ENCODE data around the gene AIDA. TPM values are rescaled to one million over a fixed set of nuclear protein-coding genes. Genes with fewer than 3 reads are reported as not detected.

Gene AIDA, protein sequence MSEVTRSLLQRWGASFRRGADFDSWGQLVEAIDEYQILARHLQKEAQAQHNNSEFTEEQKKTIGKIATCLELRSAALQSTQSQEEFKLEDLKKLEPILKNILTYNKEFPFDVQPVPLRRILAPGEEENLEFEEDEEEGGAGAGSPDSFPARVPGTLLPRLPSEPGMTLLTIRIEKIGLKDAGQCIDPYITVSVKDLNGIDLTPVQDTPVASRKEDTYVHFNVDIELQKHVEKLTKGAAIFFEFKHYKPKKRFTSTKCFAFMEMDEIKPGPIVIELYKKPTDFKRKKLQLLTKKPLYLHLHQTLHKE
- total RNA-seq (2014; rRNA removed; shearing (Covaris generic)) (103 and 132 TPM in 2 replicates), polyA plus RNA-seq (2016; fragmentation: Nextera tagmentation; extraction: Ambion mirVana) (49.5 and 51.1 TPM in 2 replicates)
- long read RNA-seq, partial matches to known transcripts, result 0 of 3 reads
- long read RNA-seq, other reads (novel, unspliced or antisense), result 2 of 3 reads

DNA sequence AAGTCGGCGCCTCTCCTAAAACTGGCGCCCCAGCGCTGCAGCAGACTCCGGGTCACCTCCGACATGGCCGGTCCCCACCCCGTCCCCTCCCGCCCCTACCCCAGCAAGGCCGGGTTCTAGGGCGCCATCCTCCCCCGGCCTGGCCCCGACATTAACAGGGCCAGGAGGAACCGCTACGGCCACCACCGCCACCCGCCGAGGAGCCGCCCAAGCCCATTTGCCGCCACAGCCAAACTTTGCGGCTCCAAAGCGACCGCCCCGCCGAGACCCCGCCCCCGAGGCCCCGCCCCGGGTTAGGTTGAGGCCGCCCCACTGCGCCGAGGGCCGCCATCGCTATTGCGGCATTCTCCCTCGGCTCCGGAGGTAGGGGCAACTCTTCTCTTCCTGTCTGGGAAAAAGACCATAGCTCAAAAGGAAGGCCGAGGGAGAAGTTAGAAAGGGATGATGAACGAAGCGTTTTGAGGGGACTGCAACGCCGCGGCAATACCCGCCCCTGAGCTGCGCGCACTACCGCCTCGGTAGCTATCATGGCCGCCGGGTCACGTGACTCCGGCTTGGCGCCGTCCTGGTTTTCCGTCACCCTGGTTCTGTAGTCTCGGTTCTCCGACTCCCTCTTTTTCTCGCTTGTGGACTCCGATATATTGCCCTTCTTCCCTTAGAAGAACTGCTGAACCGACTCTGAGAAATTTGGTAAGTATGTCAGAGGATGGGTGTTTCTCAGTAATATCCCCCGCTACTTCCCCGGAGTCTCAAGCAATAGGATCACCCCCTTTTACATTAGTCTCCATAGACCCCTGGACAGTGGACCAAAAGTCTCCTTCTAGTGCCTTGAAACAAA lies at the start of gene AIDA, which contains the start of gene BROX:
AIDA (minus strand) TSS at position 239 of the 838 bp plus-strand sequence; CDS start at position 65, 174 bp downstream.
BROX (plus strand) TSS at position 312 of the 838 bp plus-strand sequence. CDS start 3,136 bp downstream, outside the sequence.
- ATAC-seq (peak; percentile 81), DNase-seq (ENCODE audit: low spot score) (peak; percentile 91)
- peak within 1 kb of the TSS; percentile 99 for H3K27ac Mint-ChIP-seq
- Histone ChIP-seq H2AFZ (peak within 1 kb of the TSS; percentile 100), H3K4me2 (peak within 1 kb of the TSS; percentile 96), H3K79me2 (replicated peaks; ENCODE audit: insufficient read depth) (peaks cover 53% of the 10 kb centered on the region), H4K20me1 (replicated peaks; ENCODE audit: insufficient read depth) (no peaks in the 10 kb centered on the region; the same call in 1 of the 2 replicates), H3K27me3 (ENCODE audit: insufficient read depth) (no peaks in the 10 kb centered on the region), H3K27ac (ENCODE audit: low read depth) (peak within 1 kb of the TSS; percentile 98), H3K4me3 (peak within 1 kb of the TSS; percentile 99), H3F3A (replicated peaks; ENCODE audit: low read depth) (0 out of 2 replicates have a peak, but pooled peaks cover 8% of the 10 kb centered on the region), H3K36me3 (ENCODE audit: insufficient read depth) (no peaks in the 10 kb centered on the region), H3K9me2 (ENCODE audit: insufficient read depth) (no peaks in the 10 kb centered on the region), H3K4me1 (ENCODE audit: insufficient read depth) (peaks cover 10% of the 10 kb centered on the region)
- H3K4me1 Mint-ChIP-seq, result peaks cover 18% of the 10 kb centered on the region
- H3K4me3 Mint-ChIP-seq, result peak within 1 kb of the TSS; percentile 93
- peaks cover 19% of the 10 kb centered on the region for H3K27me3 Mint-ChIP-seq (ENCODE audit: insufficient read depth, low read depth, poor library complexity)
- no peak for TF ChIP-seq EZH2phosphoT487 (IDR thresholded peaks at IDR 0.05; ENCODE audit: unreplicated experiment)
- TF ChIP-seq ZNF331 (CRISPR knock-in tag; IDR thresholded peaks at IDR 0.05; ENCODE audit: low read depth), result no peak
- TF ChIP-seq ZNF114 (CRISPR knock-in tag; IDR thresholded peaks at IDR 0.05), result peak; percentile 89; the same call in 1 of the 2 replicates
- TF ChIP-seq JUNB (IDR thresholded peaks at IDR 0.05; ENCODE audit: unreplicated experiment), result no peak
- peak; percentile 40; the same call in 1 of the 2 replicates for TF ChIP-seq CREB1 (CRISPR knock-in tag; IDR thresholded peaks at IDR 0.05; ENCODE audit: low read depth)
- TF ChIP-seq, protein P1, sequence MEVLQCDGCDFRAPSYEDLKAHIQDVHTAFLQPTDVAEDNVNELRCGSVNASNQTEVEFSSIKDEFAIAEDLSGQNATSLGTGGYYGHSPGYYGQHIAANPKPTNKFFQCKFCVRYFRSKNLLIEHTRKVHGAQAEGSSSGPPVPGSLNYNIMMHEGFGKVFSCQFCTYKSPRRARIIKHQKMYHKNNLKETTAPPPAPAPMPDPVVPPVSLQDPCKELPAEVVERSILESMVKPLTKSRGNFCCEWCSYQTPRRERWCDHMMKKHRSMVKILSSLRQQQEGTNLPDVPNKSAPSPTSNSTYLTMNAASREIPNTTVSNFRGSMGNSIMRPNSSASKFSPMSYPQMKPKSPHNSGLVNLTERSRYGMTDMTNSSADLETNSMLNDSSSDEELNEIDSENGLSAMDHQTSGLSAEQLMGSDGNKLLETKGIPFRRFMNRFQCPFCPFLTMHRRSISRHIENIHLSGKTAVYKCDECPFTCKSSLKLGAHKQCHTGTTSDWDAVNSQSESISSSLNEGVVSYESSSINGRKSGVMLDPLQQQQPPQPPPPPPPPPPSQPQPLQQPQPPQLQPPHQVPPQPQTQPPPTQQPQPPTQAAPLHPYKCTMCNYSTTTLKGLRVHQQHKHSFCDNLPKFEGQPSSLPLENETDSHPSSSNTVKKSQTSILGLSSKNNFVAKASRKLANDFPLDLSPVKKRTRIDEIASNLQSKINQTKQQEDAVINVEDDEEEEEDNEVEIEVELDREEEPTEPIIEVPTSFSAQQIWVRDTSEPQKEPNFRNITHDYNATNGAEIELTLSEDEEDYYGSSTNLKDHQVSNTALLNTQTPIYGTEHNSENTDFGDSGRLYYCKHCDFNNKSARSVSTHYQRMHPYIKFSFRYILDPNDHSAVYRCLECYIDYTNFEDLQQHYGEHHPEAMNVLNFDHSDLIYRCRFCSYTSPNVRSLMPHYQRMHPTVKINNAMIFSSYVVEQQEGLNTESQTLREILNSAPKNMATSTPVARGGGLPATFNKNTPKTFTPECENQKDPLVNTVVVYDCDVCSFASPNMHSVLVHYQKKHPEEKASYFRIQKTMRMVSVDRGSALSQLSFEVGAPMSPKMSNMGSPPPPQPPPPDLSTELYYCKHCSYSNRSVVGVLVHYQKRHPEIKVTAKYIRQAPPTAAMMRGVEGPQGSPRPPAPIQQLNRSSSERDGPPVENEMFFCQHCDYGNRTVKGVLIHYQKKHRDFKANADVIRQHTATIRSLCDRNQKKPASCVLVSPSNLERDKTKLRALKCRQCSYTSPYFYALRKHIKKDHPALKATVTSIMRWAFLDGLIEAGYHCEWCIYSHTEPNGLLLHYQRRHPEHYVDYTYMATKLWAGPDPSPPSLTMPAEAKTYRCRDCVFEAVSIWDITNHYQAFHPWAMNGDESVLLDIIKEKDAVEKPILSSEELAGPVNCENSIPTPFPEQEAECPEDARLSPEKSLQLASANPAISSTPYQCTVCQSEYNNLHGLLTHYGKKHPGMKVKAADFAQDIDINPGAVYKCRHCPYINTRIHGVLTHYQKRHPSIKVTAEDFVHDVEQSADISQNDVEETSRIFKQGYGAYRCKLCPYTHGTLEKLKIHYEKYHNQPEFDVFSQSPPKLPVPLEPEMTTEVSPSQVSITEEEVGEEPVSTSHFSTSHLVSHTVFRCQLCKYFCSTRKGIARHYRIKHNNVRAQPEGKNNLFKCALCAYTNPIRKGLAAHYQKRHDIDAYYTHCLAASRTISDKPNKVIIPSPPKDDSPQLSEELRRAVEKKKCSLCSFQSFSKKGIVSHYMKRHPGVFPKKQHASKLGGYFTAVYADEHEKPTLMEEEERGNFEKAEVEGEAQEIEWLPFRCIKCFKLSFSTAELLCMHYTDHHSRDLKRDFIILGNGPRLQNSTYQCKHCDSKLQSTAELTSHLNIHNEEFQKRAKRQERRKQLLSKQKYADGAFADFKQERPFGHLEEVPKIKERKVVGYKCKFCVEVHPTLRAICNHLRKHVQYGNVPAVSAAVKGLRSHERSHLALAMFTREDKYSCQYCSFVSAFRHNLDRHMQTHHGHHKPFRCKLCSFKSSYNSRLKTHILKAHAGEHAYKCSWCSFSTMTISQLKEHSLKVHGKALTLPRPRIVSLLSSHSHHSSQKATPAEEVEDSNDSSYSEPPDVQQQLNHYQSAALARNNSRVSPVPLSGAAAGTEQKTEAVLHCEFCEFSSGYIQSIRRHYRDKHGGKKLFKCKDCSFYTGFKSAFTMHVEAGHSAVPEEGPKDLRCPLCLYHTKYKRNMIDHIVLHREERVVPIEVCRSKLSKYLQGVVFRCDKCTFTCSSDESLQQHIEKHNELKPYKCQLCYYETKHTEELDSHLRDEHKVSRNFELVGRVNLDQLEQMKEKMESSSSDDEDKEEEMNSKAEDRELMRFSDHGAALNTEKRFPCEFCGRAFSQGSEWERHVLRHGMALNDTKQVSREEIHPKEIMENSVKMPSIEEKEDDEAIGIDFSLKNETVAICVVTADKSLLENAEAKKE (CRISPR knock-in tag; IDR thresholded peaks at IDR 0.05), result no peak
- TF ChIP-seq POLR2AphosphoS5 (IDR thresholded peaks at IDR 0.05; ENCODE audit: low read depth), result peak; percentile 52; the same call in 1 of the 2 replicates
- TF ChIP-seq, protein P2, sequence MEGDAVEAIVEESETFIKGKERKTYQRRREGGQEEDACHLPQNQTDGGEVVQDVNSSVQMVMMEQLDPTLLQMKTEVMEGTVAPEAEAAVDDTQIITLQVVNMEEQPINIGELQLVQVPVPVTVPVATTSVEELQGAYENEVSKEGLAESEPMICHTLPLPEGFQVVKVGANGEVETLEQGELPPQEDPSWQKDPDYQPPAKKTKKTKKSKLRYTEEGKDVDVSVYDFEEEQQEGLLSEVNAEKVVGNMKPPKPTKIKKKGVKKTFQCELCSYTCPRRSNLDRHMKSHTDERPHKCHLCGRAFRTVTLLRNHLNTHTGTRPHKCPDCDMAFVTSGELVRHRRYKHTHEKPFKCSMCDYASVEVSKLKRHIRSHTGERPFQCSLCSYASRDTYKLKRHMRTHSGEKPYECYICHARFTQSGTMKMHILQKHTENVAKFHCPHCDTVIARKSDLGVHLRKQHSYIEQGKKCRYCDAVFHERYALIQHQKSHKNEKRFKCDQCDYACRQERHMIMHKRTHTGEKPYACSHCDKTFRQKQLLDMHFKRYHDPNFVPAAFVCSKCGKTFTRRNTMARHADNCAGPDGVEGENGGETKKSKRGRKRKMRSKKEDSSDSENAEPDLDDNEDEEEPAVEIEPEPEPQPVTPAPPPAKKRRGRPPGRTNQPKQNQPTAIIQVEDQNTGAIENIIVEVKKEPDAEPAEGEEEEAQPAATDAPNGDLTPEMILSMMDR (conservative IDR thresholded peaks at IDR 0.05; ENCODE audit: low read depth in 2 of 2), result no peak
- TF ChIP-seq EZH2 (IDR thresholded peaks at IDR 0.05; ENCODE audit: low read depth, unreplicated experiment), result no peak
- TF ChIP-seq, protein P3, sequence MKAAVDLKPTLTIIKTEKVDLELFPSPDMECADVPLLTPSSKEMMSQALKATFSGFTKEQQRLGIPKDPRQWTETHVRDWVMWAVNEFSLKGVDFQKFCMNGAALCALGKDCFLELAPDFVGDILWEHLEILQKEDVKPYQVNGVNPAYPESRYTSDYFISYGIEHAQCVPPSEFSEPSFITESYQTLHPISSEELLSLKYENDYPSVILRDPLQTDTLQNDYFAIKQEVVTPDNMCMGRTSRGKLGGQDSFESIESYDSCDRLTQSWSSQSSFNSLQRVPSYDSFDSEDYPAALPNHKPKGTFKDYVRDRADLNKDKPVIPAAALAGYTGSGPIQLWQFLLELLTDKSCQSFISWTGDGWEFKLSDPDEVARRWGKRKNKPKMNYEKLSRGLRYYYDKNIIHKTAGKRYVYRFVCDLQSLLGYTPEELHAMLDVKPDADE (IDR thresholded peaks at IDR 0.05), result peak; percentile 82
- TF ChIP-seq STAT1 (IDR thresholded peaks at IDR 0.05; ENCODE audit: unreplicated experiment), result no peak
- H3K9me3 Mint-ChIP-seq, result no peaks in the 10 kb centered on the region
- H3K36me3 Mint-ChIP-seq (ENCODE audit: low read depth), result peaks cover 12% of the 10 kb centered on the region

Data from GM23338 (cell line).